GM18499 (cell line): ENCODE data around the gene ARID1B.

Experiments used
- ATAC-seq: cut with Tn5 transposase; IDR thresholded peaks from one replicate; pipeline ENCODE4 v1.9.1; 2021; ENCODE audit warnings: moderate number of reproducible peaks; ENCODE audit not compliant: insufficient read depth, unreplicated experiment

Gene ARID1B

GRCh38 chr6:156875062-156875461 lies 97.9 kb downstream of the ARID1B start:
- no peak for ATAC-seq

GRCh38 chr6:156876302-156876701 lies 99.1 kb downstream of the ARID1B start:
- no peak for ATAC-seq

GRCh38 chr6:156877126-156877863 lies 100.1 kb downstream of the ARID1B start:
- ATAC-seq: no peak

GRCh38 chr6:156878681-156879080 lies 101.5 kb downstream of the ARID1B start:
- ATAC-seq: no peak

GRCh38 chr6:156879186-156879585 lies 102.0 kb downstream of the ARID1B start:
- no peak for ATAC-seq

DNA sequence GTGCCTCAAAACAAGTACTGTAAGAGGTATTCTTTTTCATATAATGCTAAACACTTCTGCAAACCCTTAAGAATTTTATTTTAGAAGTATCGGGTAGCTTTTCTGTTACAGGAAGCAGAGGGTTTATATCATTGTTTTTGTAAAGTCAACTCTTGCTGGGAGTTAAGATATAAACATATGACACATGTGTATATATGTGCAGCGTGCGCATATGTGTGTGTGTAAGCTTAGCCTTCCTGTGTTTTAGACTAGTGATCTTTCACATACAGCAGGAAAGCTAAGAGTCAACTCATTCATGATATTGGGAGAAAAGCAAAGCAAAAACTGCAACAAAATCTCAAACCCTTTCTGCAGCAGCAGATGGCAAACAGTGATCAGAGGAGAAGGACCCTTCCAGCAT lies 102.4 kb downstream of the ARID1B start:
- ATAC-seq: no peak

GRCh38 chr6:156880913-156881312 lies 103.7 kb downstream of the ARID1B start:
- ATAC-seq: no peak

DNA sequence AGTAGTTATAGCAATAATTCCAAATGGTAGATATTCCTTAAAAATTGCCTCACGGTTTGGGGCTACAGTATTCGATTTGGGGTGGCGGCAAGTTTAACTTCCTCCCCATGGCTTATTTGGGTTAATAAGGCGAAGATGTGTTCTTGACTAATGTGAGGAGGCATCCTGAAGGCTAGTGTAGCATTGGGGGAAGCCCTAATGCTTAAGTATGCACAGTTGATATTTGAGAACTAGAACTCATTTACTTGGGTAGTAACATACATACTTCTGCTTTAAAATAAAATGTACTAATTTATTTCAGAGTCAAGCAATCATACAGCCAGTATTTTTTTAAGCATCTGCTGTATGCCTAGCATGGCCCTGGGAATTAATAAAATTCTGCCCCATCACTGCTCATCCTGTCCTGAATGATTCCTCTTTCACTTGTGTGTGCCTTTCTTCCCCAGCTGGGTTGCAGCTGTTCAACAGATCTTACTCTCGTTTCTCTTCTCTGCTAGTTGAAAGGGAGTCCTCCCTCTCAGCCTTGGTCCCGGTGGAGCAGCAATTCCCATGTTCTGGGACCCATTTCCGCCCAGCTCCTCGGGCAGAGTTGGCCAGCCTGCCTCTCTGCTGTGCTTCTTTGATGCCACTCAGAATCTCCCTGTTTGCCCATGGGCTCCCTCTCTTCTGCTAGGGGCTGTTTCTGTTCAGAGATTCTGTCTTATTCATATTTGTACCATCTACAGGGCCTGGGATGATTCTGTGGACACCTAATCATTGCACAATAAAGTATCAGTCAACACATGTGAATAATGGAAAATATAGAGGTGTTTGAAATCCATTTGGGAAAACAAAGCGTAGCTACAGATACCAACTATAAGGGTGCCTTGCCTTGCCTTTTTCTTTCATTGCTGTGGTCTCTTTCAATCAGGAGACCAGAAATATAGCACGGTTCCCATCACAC lies 104.8 kb downstream of the ARID1B start:
- no peak for ATAC-seq

DNA sequence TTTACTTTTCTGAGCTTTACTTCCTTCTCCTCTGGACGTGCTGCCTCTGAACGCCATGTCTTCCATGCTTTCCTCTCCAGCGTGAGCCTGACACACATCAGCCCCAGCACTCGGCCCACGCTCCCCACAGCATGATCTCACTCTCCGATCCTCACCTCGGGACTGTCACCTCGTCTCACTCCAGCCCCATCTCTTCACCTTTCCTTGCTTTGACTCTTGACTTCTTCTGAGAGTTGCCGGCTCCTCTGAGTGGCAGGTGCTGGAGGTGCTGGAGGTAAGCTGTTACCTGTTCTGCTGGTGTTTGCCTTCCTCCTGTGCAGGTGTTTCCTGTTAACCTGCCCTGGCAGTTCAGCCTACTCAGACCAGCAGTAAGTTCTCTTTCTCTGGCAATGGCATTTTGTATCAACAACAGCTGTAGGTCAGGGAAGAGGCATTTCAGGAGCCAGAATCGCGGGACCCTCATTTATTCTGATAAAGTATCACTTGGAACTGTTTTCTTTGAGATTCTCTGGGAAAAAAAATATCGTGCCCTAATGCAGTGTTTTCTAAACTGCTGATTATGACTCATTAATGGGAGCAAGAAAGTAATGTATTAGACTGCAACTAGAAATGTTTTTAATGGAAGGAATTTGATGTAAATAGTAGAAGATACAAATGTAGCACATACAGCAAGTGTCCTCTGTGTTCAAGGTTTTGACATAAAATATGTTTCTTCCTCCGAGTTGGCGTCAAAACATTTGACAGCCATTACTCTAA lies 106.5 kb downstream of the ARID1B start:
- no peak for ATAC-seq

- ATAC-seq: no peak
These were observed 107.1 kb downstream of the ARID1B start for GRCh38 chr6:156884306-156884705.

DNA sequence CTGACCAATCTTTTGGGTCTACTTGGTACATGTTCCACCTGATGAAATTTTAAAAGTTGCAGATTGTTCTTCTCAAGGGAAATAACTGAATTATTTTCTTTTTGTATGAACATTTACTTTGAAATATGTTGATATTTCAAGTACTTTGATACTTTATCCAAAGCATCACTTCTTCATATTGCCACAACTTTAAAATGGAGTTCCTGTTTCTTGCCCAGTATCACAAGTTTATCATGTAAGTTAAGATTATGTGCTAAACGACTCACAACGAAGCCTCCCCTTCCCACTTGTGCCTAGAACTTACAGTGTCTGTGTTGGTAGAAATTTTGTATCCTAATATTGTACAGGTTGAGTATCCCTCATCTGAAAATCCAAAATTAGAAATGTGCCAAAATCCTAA lies 108.4 kb downstream of the ARID1B start:
- no peak for ATAC-seq

GRCh38 chr6:156886409-156886808 lies 109.2 kb downstream of the ARID1B start:
- no peak for ATAC-seq

- ATAC-seq: no peak
These were observed 110.6 kb downstream of the ARID1B start for GRCh38 chr6:156887623-156888269.

GRCh38 chr6:156889469-156889868 lies 112.3 kb downstream of the ARID1B start:
- ATAC-seq: no peak

GRCh38 chr6:156889986-156890385 lies 112.8 kb downstream of the ARID1B start:
- no peak for ATAC-seq

GRCh38 chr6:156890627-156891314 lies 113.6 kb downstream of the ARID1B start:
- no peak for ATAC-seq

DNA sequence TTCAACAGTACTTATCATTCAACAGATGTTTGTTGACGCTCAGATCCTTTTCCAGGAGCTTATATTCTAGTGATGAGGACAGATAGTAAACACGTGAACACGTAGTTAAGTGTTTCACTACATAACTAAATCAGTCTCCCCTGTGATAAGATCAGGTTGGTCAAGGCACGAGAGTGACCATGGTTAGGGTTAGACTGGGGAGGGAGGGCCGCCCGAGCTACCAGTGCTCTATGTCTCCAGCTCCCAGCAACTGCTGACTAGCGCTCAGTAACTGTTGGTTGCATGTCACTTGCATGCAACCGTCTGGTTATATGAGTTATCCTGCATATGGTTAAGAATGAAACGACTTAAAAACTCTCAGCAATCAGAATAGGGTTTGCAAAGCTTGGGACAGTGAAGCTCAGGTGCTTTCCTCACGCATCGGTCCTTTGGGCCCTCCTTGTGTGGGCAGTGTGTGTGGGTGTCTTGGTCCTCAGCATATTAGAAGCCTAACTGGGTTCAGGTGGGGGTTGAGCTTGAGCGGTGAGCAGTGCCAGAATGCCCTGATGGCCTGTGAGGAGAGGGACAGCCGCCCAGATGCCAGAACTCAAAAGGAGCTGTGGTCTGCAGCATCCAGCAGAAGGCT lies 120.8 kb downstream of the ARID1B start:
- ATAC-seq: no peak

- no peak for ATAC-seq
These were observed 121.9 kb downstream of the ARID1B start for GRCh38 chr6:156899071-156899470.

- no peak for ATAC-seq
These were observed 122.5 kb downstream of the ARID1B start for GRCh38 chr6:156899532-156900135.
